OCI-LY7 (cell line): Measurements from ENCODE around the gene LAMA2.

Experiments
- CTCF ChIP-seq: fragments of 200-600 bp; sonication (generic); conservative IDR thresholded peaks from 2 replicates; pipeline ENCODE4 v1.5.1; 2014; ENCODE audit warnings: mild to moderate bottlenecking, antibody characterized with exemption, low read length, moderate library complexity, mixed read lengths
- EZH2phosphoT487 ChIP-seq: fragments of 200-600 bp; sonication (generic); IDR thresholded peaks from 2 replicates; pipeline ENCODE4 v1.6.1; 2018; ENCODE audit warnings: low read depth, borderline replicate concordance, mild to moderate bottlenecking, mixed run types, antibody characterized with exemption, low read length, moderate library complexity, mixed read lengths

GRCh38 chr6:129338683-129339082, 455.7 kb downstream of the LAMA2 start:
- no peak for TF ChIP-seq CTCF
- no peak for TF ChIP-seq EZH2phosphoT487
